Activated CD8-positive, alpha-beta memory T cell treated with anti-CD3 and anti-CD28 coated beads, Interleukin-2, amount 50 U/mL, for 48 hours (primary cell): Measurements from ENCODE around the gene HACD1.
A peak's percentile ranks its signal among the peaks of the same experiment; 100 is the strongest.
"Not testable (repeated sequence)": the region's sequence is repeated elsewhere in the genome, so short reads cannot be mapped to it uniquely, and the experiment has no call there.

Experiments
- DNase-seq: peaks from one replicate; pipeline ENCODE4 v3.0.0-alpha.2; 2020

HACD1 gene

DNA sequence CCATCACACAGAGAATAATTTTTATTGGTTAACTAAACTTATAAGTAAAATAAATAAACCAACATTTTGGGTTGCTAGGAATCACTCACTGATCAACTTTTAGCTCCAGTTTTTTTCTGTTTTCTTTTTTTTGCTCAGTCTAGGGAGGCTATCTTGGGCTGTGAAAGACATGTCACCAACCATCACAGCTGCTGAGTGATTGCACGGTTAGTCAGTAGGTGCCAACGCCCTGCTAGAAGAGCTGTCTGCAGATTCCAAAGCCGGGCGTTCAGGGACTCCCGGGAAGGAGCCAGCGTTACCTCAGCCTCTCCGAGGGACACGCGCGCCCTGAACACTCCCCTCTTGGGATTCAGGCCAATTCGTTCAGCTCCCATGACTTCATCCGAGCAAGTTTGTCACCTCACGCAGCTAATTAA lies 26.2 kb upstream of the HACD1 start:
- DNase-seq: peak; percentile 64

DNA sequence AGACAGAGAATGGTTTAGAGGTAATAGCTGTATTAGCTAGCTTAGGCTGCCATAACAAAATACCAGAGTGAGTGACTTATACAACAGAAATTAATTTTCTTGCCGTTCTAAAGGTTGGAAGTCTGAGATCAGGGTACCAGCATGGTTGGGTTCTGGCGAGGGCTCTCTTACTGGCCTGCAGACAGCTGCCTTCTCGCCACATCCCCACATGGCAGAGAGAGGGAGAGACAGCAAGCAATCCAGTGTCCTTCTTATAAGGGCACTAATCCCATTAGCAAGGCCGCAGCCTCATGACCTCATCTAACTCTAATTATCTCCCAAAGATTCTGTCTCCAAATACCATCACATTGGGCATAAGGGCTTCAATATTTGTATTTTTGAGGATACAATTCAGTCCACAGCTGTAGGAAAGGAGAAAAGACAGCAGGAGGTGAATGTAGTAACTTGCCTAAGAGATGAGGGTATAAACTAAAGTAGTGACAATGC lies 23.2 kb upstream of the HACD1 start:
- DNase-seq: no peak

DNA sequence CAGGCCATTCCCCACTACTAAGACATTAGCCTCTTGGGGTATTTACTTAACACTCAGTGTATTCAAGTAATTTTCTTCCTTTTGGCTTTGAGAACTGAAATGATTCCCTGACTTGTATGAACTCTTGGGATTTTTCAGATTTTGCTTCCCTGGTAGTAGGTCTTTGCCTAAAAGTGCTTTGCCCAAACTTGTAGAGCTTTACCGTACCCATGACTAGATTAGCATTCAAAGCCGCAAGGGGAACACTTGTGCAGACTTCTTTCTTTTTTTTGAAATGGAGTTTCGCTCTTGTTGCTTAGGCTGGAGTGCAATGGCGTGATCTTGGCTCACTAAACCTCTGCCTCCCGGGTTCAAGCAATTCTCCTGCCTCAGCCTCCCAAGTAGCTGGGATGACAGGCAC lies 20.7 kb upstream of the HACD1 start:
- no peak for DNase-seq

DNA sequence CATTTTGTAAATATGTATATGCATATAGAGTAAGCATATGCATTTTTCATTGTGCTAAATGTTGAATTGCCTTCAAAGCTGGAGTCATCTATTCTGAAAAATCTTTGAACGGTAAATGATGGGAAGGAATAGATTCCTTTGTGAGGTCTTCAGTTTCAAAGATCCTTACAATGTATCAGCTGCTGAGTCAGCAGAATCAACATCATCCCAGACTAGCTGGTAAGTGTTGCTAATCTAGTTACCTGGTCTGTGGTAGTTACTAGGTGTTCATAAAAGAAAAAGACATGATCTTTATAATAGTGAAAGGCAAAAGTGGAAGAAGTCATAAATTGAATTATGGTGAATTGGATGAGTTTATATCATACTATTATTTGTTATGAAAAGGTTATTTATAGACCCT lies 16.2 kb upstream of the HACD1 start:
- DNase-seq: no peak

DNA sequence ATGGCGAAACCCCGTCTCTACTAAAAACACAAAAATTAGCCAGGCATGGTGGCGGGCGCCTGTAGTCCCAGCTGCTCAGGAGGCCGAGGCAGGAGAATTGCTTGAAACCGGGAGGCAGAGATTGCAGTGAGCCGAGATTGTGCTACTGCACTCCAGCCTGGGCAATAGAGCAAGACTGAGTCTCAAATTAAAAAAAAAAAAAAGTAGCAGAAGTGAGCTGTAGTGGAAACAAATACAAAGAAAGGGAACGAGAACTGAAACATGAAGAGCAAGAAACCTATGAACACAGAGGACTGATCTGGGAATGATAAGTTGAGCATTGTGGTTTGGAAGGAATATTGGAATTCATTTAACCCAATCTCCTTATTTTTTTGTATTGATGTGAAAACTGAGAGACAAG lies 15.4 kb upstream of the HACD1 start:
- not testable (repeated sequence) for DNase-seq

DNA sequence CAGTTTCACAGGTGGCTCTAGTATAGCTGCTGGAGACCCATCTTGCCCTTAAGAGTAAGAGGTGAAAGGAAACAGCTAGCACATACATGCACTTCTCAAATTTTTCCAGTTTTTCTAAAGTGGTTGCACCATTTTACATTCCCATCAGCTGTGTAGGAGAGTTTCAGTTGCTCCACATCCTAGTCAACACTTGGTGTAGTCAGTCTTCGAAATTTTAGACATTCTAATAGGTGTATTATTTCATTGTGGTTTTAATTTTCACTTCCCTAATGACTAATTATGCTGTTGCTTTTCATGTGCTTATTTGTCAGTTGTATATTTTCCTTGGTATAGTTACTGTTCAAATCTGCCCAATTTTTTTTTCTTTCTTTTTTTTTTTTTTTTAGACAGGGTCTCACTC lies 9.5 kb upstream of the HACD1 start:
- no peak for DNase-seq

DNA sequence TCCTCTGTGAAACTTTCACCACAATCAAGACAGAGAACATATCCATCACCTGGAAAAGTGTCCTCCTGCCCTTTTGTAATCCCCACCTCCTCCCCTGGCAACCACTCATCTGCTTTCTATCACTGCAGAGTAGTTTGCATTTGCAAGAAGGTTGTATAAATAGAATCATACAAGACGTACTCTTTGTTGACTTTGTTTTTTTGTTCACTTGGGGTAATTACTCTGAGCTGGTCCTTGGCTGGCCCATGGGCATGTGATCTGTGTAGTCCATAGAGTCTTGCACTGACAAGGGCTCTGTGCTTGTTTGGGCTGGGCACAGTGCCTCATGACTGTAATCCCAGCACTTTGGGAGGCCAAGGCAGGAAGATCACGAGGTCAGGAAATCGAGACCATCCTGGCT lies 7.8 kb upstream of the HACD1 start:
- DNase-seq: no peak

DNA sequence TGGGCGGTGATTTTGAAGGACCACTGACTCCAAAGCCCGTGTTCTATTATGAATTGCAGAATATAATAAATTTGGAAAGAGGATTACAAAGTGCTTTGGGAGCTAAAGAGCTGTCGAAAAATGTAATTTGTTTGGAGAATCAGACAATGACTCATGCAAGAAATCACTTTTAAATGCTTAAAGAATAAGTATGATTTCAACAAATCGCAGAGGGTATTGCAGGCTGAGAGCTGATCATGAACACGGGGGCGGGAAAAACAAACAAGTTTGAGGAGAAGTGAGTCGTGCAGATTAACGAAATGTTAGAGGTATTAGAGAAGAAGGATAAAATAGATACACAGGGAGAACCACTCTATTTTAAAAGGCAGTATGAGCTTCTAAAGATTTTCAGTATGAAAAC lies 4.9 kb upstream of the HACD1 start:
- no peak for DNase-seq

DNA sequence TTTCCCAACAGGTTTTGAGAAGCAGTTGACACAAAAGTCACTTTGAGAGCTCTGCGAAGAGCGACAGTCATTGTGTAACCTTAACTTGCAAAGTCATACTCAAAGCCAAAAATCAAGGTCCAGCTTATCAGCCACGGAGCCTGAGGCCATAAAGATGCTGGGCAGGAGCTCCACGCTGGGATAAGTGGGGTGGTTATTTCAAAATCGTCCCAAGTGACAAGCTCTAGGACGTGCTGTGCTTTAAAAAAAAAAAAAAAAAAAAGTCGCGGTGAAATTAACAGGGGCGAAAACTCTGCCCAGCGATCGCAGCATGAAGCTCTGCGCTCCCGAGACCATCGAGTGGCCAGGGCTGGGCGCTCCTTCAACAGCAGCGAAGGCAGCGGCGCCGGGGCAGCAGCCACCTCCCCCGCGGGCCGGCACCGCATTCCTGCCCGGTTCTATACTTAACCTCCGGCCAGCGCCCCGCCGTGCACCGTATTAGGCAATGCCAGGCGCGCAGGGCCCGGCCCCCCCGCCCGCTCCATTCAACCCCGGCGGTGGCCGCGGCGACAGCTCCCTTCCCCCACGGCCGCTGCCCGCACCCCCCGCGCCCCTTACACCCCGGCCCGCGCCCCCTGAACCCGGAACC lies 657 bp downstream of the HACD1 start:
- peak; percentile 65 for DNase-seq

DNA sequence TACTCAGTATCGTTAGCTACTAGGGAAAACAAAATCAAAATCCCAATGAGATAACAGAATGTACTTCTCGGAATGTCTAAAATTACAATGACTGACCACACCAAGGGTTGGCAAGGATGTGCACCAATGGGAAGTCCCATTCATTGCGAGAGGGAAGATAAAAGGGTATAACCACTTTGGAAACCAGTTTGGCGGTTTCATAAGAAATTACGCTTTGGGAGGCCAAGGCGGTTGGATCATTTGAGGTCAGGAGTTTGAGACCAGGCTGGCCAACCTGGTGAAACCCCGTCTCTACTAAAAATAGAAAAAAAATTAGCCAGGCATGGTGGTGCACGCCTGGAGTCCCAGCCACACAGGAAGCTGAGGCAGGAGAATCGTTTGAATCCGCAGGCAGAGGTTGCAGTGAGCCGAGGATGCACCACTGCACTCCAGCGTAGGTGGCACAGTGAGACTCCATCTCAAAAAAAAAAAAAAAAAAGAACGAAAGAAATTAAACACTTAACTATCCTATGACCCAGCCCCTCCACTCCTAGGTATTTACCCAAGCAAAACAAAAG lies 7.6 kb downstream of the HACD1 start:
- no peak for DNase-seq

DNA sequence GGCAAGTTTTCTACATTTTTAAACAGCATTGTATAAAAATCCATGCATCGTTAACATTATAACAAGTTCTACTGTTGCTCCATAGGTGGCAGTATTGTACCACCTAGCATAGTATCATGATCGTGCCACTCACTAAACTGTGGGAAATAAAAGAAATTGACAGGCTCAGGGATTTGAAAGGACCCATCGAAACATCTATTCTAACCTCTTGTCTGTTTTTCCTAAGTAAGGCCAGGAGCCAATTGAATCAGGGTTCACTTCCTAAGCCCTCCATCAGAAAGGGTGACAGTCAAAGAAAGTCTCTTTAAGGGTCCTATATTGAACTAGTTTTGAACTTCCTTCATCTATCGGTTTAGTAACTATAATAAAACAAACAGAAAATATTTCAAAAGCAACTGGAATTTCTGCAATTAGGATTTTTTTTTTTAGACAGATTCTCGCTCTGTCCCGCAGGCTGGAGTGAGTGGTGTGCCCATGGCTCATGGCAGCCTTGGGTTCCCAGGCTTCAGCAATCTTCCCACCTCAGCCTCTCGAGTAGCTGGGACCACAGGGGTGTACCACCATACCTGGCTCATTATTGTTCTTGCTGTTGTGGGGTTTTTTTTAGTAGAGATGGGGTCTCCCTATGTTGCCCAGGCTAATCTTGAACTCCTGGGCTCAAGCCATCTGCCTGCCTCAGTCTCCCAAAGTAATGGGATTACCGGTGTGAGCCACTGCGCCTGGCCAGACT lies 9.4 kb downstream of the HACD1 start:
- no peak for DNase-seq

DNA sequence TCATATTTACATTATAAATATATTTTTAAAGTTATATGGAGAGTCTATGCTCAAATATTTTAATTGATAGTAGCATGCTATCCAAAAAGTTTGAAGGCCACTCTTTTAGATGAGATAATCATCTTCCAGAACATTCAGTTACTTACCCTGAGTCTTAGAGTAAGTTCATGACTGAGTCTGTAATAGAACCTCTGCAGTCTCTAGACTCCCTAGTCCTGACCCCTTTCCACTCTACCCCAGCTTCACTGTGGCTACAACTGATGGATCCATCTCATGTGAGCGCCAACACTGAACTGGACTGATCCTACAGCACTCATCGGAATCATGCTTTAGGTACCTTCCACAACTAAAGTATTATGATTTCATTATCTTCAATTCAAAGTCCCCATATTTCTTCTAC lies 10.1 kb downstream of the HACD1 start:
- no peak for DNase-seq

DNA sequence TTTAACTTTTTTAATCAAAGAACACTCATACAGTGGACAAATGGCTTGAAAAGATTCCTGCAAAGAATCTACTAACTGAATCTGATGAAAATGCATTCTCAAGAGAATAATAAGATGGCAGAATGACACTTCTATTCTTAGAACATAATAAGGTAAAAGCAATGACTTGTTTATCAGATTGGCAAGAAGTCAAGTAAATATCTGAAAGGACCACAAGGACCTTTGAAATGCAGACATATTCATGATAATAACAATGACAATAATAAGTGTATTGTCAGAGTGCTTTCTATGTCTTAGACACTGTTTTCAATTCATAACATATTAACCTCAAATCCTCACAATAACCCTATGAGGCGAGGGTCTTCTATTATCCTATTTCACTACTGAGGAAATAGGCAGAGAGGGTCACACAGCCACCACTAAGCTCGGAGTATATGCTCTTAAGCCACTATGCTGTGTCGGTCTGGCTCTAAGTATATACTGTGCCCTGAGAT lies 10.6 kb downstream of the HACD1 start:
- DNase-seq: no peak

DNA sequence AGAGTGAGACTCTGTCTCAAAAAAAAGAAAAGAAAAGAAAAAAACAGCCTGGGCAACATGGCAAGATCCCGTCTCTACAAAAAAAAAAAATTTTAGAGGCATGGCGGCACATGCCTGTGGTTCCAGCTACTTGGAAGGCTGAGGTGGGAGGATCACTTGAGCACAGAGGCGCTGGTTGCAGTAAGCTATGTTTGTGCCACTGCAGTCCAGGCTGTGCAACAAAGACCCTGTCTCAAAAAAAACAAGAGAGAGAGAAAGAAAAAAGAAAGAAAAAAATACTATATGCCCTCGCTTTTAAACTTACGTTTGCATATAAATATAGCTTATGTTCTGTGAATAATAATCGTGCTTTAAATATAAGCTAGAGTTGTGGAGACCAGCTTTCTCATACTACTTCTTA lies 11.2 kb downstream of the HACD1 start:
- DNase-seq: no peak

DNA sequence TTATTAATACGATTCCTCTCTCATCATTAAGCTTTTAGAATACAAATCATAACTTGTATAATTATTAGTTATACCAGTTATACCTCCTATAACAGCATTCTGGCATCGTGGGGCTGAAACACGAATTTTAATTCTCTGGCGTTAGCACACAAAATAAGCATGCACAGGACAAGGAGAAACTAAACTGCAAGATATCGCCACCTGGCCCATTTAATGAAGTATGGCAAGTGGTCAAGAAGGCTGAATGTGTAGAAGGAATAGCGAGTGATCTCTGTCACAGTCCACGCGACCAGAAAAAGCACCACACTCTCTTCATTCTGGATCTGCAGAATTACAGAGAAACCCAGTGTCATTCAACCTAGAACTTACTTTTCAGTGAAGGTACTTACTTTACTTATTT lies 18.1 kb downstream of the HACD1 start:
- no peak for DNase-seq

DNA sequence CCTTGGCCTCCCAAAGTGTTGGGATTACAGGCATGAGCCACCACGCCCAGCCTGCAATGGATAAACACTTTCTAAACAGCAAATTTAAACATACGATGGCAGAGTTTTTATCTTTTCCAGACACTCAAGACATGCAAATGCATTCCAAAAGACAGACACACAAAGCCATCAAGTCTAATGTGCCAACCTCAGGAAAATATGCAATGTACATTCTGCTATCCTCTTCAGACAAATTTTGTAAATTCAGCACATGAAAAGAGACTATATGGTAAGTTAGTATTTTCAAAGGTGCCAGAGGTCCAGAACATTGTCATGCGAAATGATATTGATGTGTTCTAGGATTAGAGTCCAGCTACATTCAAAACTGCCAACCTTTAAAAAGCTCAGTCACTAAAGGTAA lies 19.8 kb downstream of the HACD1 start:
- DNase-seq: no peak

DNA sequence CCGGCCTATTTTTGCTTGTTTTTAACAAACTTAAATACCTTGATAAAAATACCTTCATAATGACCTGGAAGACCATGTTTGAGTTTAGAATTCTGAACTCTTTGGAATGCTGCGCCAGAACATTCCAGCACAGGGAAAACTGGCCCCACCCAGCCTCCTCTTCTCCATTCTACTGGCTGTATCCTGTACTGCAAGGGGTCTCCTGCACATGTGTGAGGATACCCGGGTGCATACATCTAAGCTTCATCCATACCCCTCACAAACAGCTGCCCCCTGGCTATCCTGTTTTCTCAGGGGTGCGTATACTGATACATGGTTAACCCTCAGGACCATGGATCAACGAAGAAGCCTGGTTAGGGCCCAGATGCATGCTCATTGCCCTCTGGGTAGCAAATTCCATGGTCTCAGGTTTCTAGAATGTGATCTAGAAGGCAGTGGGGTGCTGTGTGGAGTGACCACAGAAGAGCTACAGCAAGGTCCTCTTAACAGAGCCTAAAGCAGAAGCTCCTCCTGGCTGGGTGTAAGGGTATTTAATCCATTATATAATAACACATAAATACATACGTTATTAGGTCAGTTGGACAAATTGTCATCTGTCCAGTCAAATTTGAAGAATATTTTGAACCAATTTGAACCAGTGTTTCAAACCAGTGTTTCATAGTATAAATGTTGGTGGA lies 26.1 kb downstream of the HACD1 start:
- no peak for DNase-seq

DNA sequence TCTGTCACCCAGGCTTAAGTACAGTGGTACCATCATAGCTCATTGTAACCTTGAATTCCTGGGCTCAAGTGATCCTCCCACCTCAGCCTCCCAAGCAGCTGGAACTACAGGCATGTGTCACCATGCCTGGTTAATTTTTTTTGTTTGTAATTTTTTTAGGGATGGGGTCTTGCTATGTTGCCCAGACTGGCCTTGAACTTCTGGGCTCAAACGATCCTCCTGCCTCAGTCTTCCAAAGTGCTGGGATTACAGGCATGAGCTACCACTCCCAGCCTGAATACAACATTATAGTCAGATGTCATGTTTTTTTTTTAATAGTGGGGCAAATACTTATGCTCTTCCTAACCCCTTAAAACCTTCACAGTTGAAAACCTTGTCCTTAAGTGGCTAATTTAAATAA lies 27.9 kb downstream of the HACD1 start:
- DNase-seq: not testable (repeated sequence)

DNA sequence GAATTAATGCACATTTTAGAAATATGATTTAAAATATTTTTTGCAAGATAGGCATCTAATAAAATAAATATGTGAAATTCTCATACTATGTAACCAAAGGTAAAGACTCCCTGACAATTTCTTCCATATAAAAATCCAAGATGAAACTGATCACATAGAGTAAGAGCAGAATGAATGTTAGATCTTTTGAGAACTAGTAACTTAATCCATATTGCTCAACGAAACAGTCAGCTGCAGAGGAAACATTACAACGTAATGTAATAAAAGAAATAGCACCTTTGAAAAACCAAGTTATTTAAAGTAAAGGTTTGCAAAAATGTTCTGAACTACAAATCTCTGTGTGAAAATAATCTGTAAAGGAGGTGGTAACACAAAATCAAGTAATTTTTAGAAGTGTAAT lies 28.8 kb downstream of the HACD1 start:
- no peak for DNase-seq

DNA sequence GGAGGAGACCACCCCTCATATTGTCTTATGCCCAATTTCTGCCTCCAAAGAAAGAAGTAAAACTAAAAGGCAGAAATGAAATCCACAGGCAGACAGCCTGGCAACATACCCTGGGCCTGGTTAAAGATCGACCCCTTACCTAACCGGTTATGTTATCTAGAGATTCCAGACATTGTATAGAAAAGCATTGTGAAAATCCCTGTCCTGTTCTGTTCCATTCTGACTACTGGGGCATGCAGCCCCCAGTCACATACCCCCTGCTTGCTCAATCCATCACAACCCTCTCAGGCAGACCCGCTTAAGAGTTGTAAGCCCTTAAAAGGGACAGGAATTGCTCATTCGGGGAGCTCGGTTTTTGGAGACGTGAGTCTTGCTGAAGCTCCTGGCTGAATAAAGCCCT lies 29.9 kb downstream of the HACD1 start:
- not testable (repeated sequence) for DNase-seq

DNA sequence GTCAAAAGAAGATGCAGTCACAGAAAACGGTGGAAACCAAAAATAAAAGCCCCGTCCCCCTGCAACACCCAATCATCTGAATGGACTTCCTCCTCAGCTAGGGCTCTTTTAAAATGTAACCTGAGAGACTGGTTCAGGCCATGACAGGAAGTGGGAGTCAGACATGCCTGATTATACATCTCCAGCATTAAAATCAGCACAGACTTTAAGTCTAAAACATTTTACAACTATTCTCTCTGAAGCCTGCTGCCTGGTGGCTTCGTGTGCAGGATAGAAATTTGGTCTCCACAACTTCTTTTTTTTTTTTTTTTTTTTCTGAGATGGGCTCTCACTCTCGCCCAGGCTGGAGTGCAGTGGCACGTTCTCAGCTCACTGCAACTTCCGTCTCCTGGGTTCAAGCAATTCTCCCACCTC lies 30.3 kb downstream of the HACD1 start:
- DNase-seq: no peak

DNA sequence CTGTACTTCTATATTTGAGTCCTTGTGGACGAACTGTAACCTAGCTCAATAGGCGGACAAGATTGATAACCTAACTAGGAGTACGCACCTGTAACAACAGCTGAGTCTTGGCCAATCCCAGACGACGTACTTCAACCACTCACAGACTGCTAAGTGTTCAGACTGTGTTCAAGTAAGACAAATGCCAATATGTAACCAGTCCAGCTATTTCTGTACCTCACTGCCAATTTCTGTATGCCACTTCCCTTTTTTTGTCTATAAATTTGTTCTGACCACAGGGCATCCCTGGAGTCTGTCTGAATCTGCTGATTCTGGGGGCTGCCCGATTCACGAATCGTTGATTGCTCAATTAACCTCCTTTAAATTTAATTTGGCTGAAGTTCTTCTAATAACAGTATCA lies 32.2 kb downstream of the HACD1 start:
- no peak for DNase-seq

DNA sequence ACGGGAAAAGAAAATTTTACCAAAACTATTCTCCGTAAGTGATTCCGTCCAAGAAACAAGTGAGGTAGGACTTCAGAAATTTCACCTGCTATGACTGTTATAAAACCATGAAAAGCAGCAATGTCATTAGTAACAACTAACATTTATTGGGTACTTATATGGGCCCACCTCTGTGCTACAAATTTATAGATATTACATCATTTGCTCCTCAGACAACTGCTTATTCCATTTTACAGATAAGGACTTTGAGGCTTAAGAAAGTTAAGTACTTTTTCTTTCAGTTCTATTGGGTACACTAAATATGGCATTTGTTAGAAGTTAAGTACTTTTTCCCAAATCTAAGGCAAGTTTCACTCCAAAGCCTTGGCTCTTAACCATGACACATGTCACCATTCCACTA lies 36.3 kb downstream of the HACD1 start:
- no peak for DNase-seq

DNA sequence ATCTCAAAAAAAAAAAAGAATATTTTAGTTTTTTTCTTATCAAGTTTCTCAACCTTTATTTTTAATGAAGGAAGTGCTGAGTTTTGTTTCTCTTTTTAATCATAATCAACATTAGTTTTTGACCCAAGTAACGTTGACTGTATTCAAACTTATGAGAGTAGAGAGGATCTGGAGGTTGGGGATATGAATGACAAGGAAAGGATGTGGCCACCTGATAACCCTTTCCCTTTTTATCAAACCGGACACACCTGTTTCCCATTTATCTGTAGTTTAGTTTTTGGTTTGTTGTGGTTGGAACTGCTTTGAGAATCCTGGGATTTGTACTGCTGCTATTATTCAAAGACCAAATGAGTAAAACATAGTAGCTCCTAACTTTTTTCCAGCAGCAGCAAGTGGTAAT lies 38.6 kb downstream of the HACD1 start:
- DNase-seq: no peak
